ENCODE results near the gene DHX32.
"Not testable (repeated sequence)": the region's sequence is repeated elsewhere in the genome, so short reads cannot be mapped to it uniquely, and the experiment has no call there.

- TF ChIP-seq CTCF (IDR thresholded peaks at IDR 0.05; ENCODE audit: insufficient read depth, low read length, poor library complexity, severe bottlenecking); EZH2phosphoT487 (conservative IDR thresholded peaks at IDR 0.05; ENCODE audit: low read length): not testable (repeated sequence)
These were observed 22.1 kb upstream of the DHX32 start for GRCh38 chr10:125903135-125903640.
